ENCODE measurements around the gene ALG12. TPM values are rescaled to one million over a fixed set of nuclear protein-coding genes. Genes with fewer than 3 reads are reported as not detected.
"Not testable (repeated sequence)": the region's sequence is repeated elsewhere in the genome, so short reads cannot be mapped to it uniquely, and the experiment has no call there.

ALG12 gene
- total and polyA plus RNA-seq, 8 donors = 2.3 to 30.7 (median 9.0) TPM

DNA sequence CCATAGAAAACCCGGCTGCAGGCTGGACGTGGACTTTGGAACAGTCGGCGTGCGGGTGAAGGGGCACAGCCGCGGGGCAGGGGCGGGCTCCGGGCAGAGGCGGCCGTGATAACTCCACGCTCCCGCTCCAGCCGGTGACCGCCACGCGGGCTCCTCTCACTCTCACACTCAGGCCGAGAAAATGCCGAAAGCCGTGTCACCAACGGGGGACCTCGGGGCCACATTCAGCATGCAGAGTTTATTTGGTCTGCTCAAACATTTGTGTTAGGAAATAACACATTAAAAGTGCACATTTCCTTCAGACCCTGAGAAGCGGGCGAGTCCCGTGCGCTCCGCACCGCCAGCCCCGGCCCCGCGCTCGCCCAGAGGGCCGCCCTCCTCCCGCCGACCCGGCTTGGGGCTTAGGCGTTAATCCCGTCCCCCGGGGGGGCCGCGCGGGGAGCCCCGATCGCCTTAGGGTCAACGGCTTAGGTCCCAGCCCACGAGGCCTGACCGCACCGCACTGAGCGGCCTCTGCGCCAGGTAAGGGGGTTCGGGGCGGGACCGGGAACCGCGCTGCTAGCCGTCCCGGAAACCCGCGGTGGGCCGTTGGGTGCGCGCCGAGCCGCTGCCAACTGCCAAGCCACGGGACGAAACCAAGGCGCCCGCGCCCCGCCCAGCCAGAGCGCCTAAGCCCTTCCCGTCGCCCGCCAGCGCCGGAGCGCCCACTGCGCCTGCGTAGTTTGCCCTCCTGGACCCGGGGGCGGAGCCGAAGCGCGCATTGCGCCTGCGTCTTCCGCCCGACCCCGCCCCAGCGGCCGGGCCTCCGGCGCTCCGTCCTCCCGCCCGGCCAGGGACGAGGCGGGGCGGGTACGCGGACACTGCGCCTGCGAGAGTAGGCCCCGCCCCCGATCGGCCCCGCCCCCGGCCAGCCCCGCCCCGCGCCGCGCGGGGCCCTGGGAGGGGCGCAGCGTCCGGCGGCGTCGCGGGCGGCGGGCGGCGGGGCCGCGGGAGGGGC is 65.0 kb downstream of the ALG12 start, which contains the start of gene ZBED4:
ZBED4 (plus strand) TSS at position 947 of the 997 bp plus-strand sequence. CDS start 29,819 bp downstream, outside the sequence.
- peak; percentile 99 for DNase-seq
- Histone ChIP-seq H3K4me3 (peak within 1 kb of the TSS; percentile 68 to 89 (median 71)), H3K36me3 (peaks cover 0 to 7% (median 0%) of the 10 kb centered on the region in 4 donors), H3K4me1 (peaks cover 33 to 63% (median 58%) of the 10 kb centered on the region in 4 donors), H3K27me3 (peaks cover 15 to 33% (median 26%) of the 10 kb centered on the region in 3 donors), H3K27ac (peak within 1 kb of the TSS; percentile 90 to 98 (median 95)), H3K9me3 (no peaks in the 10 kb centered on the region)
- peak; percentile 85 to 88 (median 87) for TF ChIP-seq POLR2AphosphoS5 (IDR thresholded peaks at IDR 0.05)
- TF ChIP-seq EP300 (IDR thresholded peaks at IDR 0.05) = no peak
- TF ChIP-seq CTCF (IDR thresholded peaks at IDR 0.05) = no peak
- intact Hi-C loops (cut with DNase I; ENCODE audit: low total_unique reads) = no loop called here
- WGBS, 5 donors = 0 to 2% (median 1%) methylated on average over 49 to 115 of the region's 127 CpGs

DNA sequence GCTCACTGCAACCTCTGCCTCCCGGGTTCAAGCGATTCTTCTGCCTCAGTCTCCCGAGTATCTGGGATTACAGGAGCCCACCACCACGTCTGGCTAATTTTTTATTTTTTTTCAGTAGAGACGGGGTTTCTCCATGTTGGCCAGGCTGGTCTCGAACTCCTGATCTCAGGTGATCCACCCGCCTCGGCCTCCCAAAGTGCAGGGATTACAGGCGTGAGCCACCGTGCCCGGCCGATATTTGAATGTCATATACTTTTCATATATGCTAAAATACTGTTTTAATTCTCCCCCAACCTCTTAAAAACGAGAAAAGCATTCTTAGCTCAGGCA is 65.7 kb downstream of the ALG12 start:
- H3K36me3 ChIP-seq; DNase-seq; H3K9me3 ChIP-seq; intact Hi-C loops (cut with DNase I; ENCODE audit: low total_unique reads): not testable (repeated sequence)
- Histone ChIP-seq H3K27me3 (peaks cover 17 to 40% (median 32%) of the 10 kb centered on the region in 3 donors), H3K4me3 (peak overlapping the region; percentile 57 to 89 (median 65)), H3K4me1 (peaks cover 36 to 67% (median 63%) of the 10 kb centered on the region in 4 donors), H3K27ac (peak overlapping the region; percentile 90 to 98 (median 95))
- WGBS, 5 donors = 31 to 51% (median 45%) methylated on average over 13 of the region's 13 CpGs

DNA sequence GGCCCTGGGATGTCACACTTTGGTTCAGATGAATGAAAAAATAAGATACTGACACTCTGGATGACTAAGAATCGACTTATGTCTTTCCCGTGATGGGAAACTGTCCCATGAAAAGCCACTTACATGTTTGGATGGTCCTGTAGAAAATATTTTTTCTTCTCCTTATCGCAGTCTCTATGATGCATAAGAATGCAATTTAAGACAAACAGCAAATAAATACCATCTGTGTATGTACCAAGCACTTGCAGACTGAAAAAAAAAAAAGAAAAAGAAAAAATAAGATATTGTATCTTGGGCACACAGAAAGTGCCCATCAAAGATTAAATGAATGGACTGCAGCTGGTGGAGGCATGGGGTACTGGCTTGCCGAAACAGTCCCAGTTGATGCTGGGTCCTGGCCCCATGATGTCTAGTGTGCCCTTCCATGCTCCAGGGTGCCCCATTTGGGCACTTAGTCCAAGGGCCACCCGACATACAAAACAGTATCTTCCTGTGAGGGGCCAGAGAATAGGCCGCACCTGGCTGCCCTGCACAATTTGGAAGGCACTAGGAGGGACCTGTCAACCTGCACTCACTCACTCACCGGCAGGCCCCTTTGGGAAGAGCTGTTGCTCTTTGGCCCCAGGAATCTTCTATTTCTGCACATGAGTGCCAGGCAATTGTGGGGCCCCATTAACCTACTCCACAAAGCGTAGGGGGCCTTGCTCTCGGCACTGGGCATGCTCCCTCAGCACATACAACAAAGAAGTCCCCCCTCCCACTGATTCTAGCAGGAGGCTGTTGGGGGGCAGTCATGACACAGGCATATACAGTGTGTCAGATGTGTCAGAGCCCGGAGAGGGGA is 67.1 kb downstream of the ALG12 start:
- intact Hi-C loops (cut with DNase I; ENCODE audit: low total_unique reads) = no loop called here
- Histone ChIP-seq H3K4me3 (no peak overlapping the region), H3K9me3 (no peaks in the 10 kb centered on the region), H3K36me3 (no peaks in the 10 kb centered on the region), H3K27me3 (peaks cover 17 to 53% (median 33%) of the 10 kb centered on the region in 3 donors), H3K4me1 (peaks cover 32 to 57% (median 53%) of the 10 kb centered on the region in 4 donors), H3K27ac (no peak overlapping the region)
- no peak for TF ChIP-seq POLR2A (IDR thresholded peaks at IDR 0.05)
- no peak for TF ChIP-seq EP300 (IDR thresholded peaks at IDR 0.05)
- no peak for TF ChIP-seq POLR2AphosphoS5 (IDR thresholded peaks at IDR 0.05)
- TF ChIP-seq CTCF (IDR thresholded peaks at IDR 0.05) = no peak
- WGBS, 5 donors = 80 to 86% (median 84%) methylated on average over 9 to 10 of the region's 10 CpGs
- no peak for DNase-seq

Small RNA genes lying within 50 kb of the gene (small RNA-seq; reads per million reads assigned to genes)
- 0.15 to 0.49 (median 0.37) reads per million in 4 donors for gene MIR6821

Other genes starting within 250 kb of the ALG12 start
- 10 to 100 TPM; 29.2 to 92.4 (median 49.4) TPM for gene BRD1, start 90.6 kb downstream of the ALG12 start, total RNA-seq
- gene BRD1, start 90.6 kb downstream of the ALG12 start, polyA plus RNA-seq = 10 to 100 TPM; 10.0 to 17.7 (median 16.0) TPM
- 10 to 100 TPM; 11.9 to 31.7 (median 21.6) TPM for gene ZBED4, start 64.6 kb downstream of the ALG12 start, total RNA-seq
- gene ZBED4, start 64.6 kb downstream of the ALG12 start, polyA plus RNA-seq = 1 to 10 TPM; 2.2 to 3.2 (median 3.2) TPM
- gene CRELD2, start 196 bp upstream of the ALG12 start, total RNA-seq = 10 to 100 TPM; 35.4 to 83.0 (median 81.1) TPM
- 10 to 100 TPM; 19.4 to 30.4 (median 29.0) TPM for gene CRELD2, start 196 bp upstream of the ALG12 start, polyA plus RNA-seq
- 100 to 1,000 TPM in 3 of 5 donors, 10 to 100 TPM in 2; 51.9 to 802 (median 298) TPM for gene PIM3, start 42.3 kb upstream of the ALG12 start, total RNA-seq
- 10 to 100 TPM; 75.6 to 87.6 (median 81.6) TPM for gene PIM3, start 42.3 kb upstream of the ALG12 start, polyA plus RNA-seq
- 1 to 10 TPM in 1 of 5 donors, under 1 TPM in 2, not detected in 2; 0.87 to 1.2 (median 0.92) TPM for gene IL17REL, start 94.3 kb upstream of the ALG12 start, total RNA-seq
- under 1 TPM in 1 of 3 donors, not detected in 2; 0.03 TPM for gene IL17REL, start 94.3 kb upstream of the ALG12 start, polyA plus RNA-seq
- gene TTLL8, start 139.9 kb upstream of the ALG12 start, total RNA-seq = not detected
- gene TTLL8, start 139.9 kb upstream of the ALG12 start, polyA plus RNA-seq = not detected
- not detected for gene MLC1, start 167.0 kb upstream of the ALG12 start, total RNA-seq
- not detected for gene MLC1, start 167.0 kb upstream of the ALG12 start, polyA plus RNA-seq
- gene MOV10L1, start 171.6 kb upstream of the ALG12 start, total RNA-seq = 1 to 10 TPM in 2 of 5 donors, not detected in 3; 2.0 to 2.8 TPM
- gene MOV10L1, start 171.6 kb upstream of the ALG12 start, polyA plus RNA-seq = under 1 TPM; 0.12 to 0.46 (median 0.40) TPM

Measured in stomach (tissue), 9 donors.